Lower leg skin (tissue), 3 donors: ENCODE results near the gene UBA3.

Experiments used
- POLR2A ChIP-seq, 2 donors: fragments of 450-650 bp; IDR thresholded peaks; one replicate each; pipeline ENCODE4 v1.6.1; 2016 to 2017; ENCODE audit warnings: antibody characterized with exemption in 2 of 2, mild to moderate bottlenecking in 1 of 2, moderate library complexity in 1 of 2
- TF ChIP-seq, protein P1 (sequence below), 3 donors: fragments of 450-650 bp; IDR thresholded peaks; one replicate each; pipeline ENCODE4 v1.5.1; 2016; ENCODE audit warnings: antibody characterized with exemption in 3 of 3, mild to moderate bottlenecking in 3 of 3, moderate library complexity in 2 of 3

- no peak for TF ChIP-seq POLR2A (IDR thresholded peaks at IDR 0.05)
- TF ChIP-seq, protein P1, sequence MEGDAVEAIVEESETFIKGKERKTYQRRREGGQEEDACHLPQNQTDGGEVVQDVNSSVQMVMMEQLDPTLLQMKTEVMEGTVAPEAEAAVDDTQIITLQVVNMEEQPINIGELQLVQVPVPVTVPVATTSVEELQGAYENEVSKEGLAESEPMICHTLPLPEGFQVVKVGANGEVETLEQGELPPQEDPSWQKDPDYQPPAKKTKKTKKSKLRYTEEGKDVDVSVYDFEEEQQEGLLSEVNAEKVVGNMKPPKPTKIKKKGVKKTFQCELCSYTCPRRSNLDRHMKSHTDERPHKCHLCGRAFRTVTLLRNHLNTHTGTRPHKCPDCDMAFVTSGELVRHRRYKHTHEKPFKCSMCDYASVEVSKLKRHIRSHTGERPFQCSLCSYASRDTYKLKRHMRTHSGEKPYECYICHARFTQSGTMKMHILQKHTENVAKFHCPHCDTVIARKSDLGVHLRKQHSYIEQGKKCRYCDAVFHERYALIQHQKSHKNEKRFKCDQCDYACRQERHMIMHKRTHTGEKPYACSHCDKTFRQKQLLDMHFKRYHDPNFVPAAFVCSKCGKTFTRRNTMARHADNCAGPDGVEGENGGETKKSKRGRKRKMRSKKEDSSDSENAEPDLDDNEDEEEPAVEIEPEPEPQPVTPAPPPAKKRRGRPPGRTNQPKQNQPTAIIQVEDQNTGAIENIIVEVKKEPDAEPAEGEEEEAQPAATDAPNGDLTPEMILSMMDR (IDR thresholded peaks at IDR 0.05) = no peak
These were observed 67.3 kb downstream of the UBA3 start for GRCh38 chr3:69012800-69013252.
